ENCODE measurements around the gene EML1. TPM values are rescaled to one million over a fixed set of nuclear protein-coding genes. Genes with fewer than 3 reads are reported as not detected.
A peak's percentile ranks its signal among the peaks of the same experiment; 100 is the strongest.

Gene EML1
- total RNA-seq, 2 experiments from 2014 or later = 1.7 TPM

- no peak for ATAC-seq
- no peaks in the 10 kb centered on the region for H3K27me3 Mint-ChIP-seq
- intact Hi-C loops (cut with DNase I, micrococcal nuclease) = loop anchor here (1.0 to 5.0 kb wide), 5 partner anchors 43 to 211 kb away; partner anchors contain the start of gene EVL (in 1 of the 2)
- peaks cover 14% of the 10 kb centered on the region for H3K4me1 Mint-ChIP-seq
- H3K4me3 Mint-ChIP-seq = no peak overlapping the region
- no peaks in the 10 kb centered on the region for H3K9me3 Mint-ChIP-seq (ENCODE audit: low read depth)
- no peak for DNase-seq
- CTCF ChIA-PET = interaction anchor here (0.7 to 4.4 kb wide), 21 partner anchors 9 to 1948 kb away, joined by 3 to 73 read pairs (median 5); no protein-coding TSS in a partner anchor
- H3K36me3 Mint-ChIP-seq (ENCODE audit: low read depth) = no peaks in the 10 kb centered on the region
- POLR2A ChIA-PET = no interaction called here
- H3K27ac Mint-ChIP-seq = no peak overlapping the region
Observed at GRCh38 chr14:99981806-99982205, 188.6 kb downstream of the EML1 start.

GRCh38 chr14:99982537-99983250 lies 189.5 kb downstream of the EML1 start:
- Mint-ChIP-seq H3K27me3 (no peaks in the 10 kb centered on the region), H3K4me1 (peaks cover 14% of the 10 kb centered on the region), H3K9me3 (ENCODE audit: low read depth) (no peaks in the 10 kb centered on the region), H3K36me3 (ENCODE audit: low read depth) (no peaks in the 10 kb centered on the region), H3K4me3 (no peak overlapping the region), H3K27ac (peak overlapping the region; percentile 9)
- POLR2A ChIA-PET = interaction anchor here (0.5 to 0.9 kb wide), 2 partner anchors 12 to 603 kb away, joined by 3 to 4 read pairs; no protein-coding TSS in a partner anchor
- peak; percentile 77 for DNase-seq
- CTCF ChIA-PET = interaction anchor here (0.6 to 4.4 kb wide), 36 partner anchors 8 to 252 kb away, joined by 3 to 73 read pairs (median 5); no protein-coding TSS in a partner anchor
- ATAC-seq = peak; percentile 94
- intact Hi-C loops (cut with DNase I, micrococcal nuclease) = loop anchor here (1.0 to 5.0 kb wide), 5 partner anchors 43 to 211 kb away; partner anchors contain the start of gene EVL (in 1 of the 2)

- Mint-ChIP-seq H3K27me3 (no peaks in the 10 kb centered on the region), H3K36me3 (ENCODE audit: low read depth) (no peaks in the 10 kb centered on the region), H3K9me3 (ENCODE audit: low read depth) (no peaks in the 10 kb centered on the region), H3K4me3 (no peak overlapping the region), H3K4me1 (peaks cover 14% of the 10 kb centered on the region), H3K27ac (peak overlapping the region; percentile 9)
- CTCF ChIA-PET = interaction anchor here (0.8 to 4.4 kb wide), 33 partner anchors 9 to 209 kb away, joined by 3 to 73 read pairs (median 5); no protein-coding TSS in a partner anchor
- DNase-seq = no peak
- POLR2A ChIA-PET = interaction anchor here (0.5 to 0.9 kb wide), 2 partner anchors 12 to 602 kb away, joined by 3 to 4 read pairs; no protein-coding TSS in a partner anchor
- intact Hi-C loops (cut with DNase I, micrococcal nuclease) = loop anchor here in 1 of 2 experiments (5.0 kb wide), 1 partner anchor 84 kb away; the partner anchor contains the start of gene EVL
- no peak for ATAC-seq
Observed at GRCh38 chr14:99983251-99984015, 190.2 kb downstream of the EML1 start.

GRCh38 chr14:99984036-99984435 lies 190.8 kb downstream of the EML1 start:
- no peaks in the 10 kb centered on the region for H3K36me3 Mint-ChIP-seq (ENCODE audit: low read depth)
- H3K27me3 Mint-ChIP-seq = no peaks in the 10 kb centered on the region
- no peak for DNase-seq
- ATAC-seq = no peak
- peaks cover 14% of the 10 kb centered on the region for H3K4me1 Mint-ChIP-seq
- no peaks in the 10 kb centered on the region for H3K9me3 Mint-ChIP-seq (ENCODE audit: low read depth)
- CTCF ChIA-PET = interaction anchor here (1.2 to 4.4 kb wide), 15 partner anchors 9 to 208 kb away, joined by 3 to 73 read pairs (median 7); no protein-coding TSS in a partner anchor
- no peak overlapping the region for H3K27ac Mint-ChIP-seq
- POLR2A ChIA-PET = no interaction called here
- intact Hi-C loops (cut with DNase I, micrococcal nuclease) = loop anchor here in 1 of 2 experiments (5.0 kb wide), 1 partner anchor 83 kb away; the partner anchor contains the start of gene EVL
- no peak overlapping the region for H3K4me3 Mint-ChIP-seq

GRCh38 chr14:99986396-99986795 lies 193.2 kb downstream of the EML1 start:
- POLR2A ChIA-PET = no interaction called here
- ATAC-seq (no peak), DNase-seq (no peak)
- no peaks in the 10 kb centered on the region for H3K9me3 Mint-ChIP-seq (ENCODE audit: low read depth)
- intact Hi-C loops (cut with DNase I, micrococcal nuclease) = no loop called here
- H3K4me1 Mint-ChIP-seq = peaks cover 14% of the 10 kb centered on the region
- H3K4me3 Mint-ChIP-seq = no peak overlapping the region
- H3K27me3 Mint-ChIP-seq = no peaks in the 10 kb centered on the region
- H3K36me3 Mint-ChIP-seq (ENCODE audit: low read depth) = no peaks in the 10 kb centered on the region
- CTCF ChIA-PET = interaction anchor here (0.7 to 1.3 kb wide), 4 partner anchors 38 to 210 kb away, joined by 3 to 5 read pairs (median 3); no protein-coding TSS in a partner anchor
- H3K27ac Mint-ChIP-seq = no peak overlapping the region

GRCh38 chr14:99989032-99989431 lies 195.8 kb downstream of the EML1 start:
- Mint-ChIP-seq H3K4me1 (no peaks in the 10 kb centered on the region), H3K36me3 (ENCODE audit: low read depth) (no peaks in the 10 kb centered on the region), H3K27ac (no peak overlapping the region), H3K9me3 (ENCODE audit: low read depth) (no peaks in the 10 kb centered on the region), H3K27me3 (no peaks in the 10 kb centered on the region), H3K4me3 (no peak overlapping the region)
- intact Hi-C loops (cut with DNase I, micrococcal nuclease) = no loop called here
- no peak for ATAC-seq
- no peak for DNase-seq
- POLR2A ChIA-PET = no interaction called here
- CTCF ChIA-PET = interaction anchor here (1.0 to 1.2 kb wide), 3 partner anchors 37 to 204 kb away, joined by 3 to 6 read pairs (median 3); no protein-coding TSS in a partner anchor

GRCh38 chr14:99990268-99991170 lies 197.3 kb downstream of the EML1 start:
- intact Hi-C loops (cut with DNase I, micrococcal nuclease) = no loop called here
- no peak for ATAC-seq
- CTCF ChIA-PET = interaction anchor here (0.9 to 1.2 kb wide), 4 partner anchors 11 to 203 kb away, joined by 3 to 6 read pairs (median 4); no protein-coding TSS in a partner anchor
- H3K4me3 Mint-ChIP-seq = no peak overlapping the region
- peaks cover 2% of the 10 kb centered on the region for H3K4me1 Mint-ChIP-seq
- no peak overlapping the region for H3K27ac Mint-ChIP-seq
- no peak for DNase-seq
- no peaks in the 10 kb centered on the region for H3K9me3 Mint-ChIP-seq (ENCODE audit: low read depth)
- POLR2A ChIA-PET = no interaction called here
- H3K36me3 Mint-ChIP-seq (ENCODE audit: low read depth) = no peaks in the 10 kb centered on the region
- no peaks in the 10 kb centered on the region for H3K27me3 Mint-ChIP-seq

GRCh38 chr14:99991331-99991730 lies 198.1 kb downstream of the EML1 start:
- ChIA-PET POLR2A (no interaction called here), CTCF (interaction anchor here (0.9 kb wide), 1 partner anchor 12 kb away, joined by 5 read pairs; no protein-coding TSS in a partner anchor)
- Mint-ChIP-seq H3K4me1 (peaks cover 8% of the 10 kb centered on the region), H3K27ac (no peak overlapping the region), H3K9me3 (ENCODE audit: low read depth) (no peaks in the 10 kb centered on the region), H3K4me3 (no peak overlapping the region), H3K36me3 (ENCODE audit: low read depth) (no peaks in the 10 kb centered on the region), H3K27me3 (no peaks in the 10 kb centered on the region)
- intact Hi-C loops (cut with DNase I, micrococcal nuclease) = no loop called here
- ATAC-seq (no peak), DNase-seq (no peak)

All from activated CD4-positive, alpha-beta T cell treated with anti-CD3 and anti-CD28 coated beads for 36 hours (primary cell).